Adrenal gland (tissue), 5 donors: ENCODE results near the gene LRRC15.

Experiments used
- CTCF ChIP-seq, 6 experiments: fragments of 450-650 bp in 4 of 6; fragments of 200-600 bp in 2 of 6; sonication (generic) in 1 of 6; IDR thresholded peaks; 1 replicate in 5 of 6; 2 replicates in 1 of 6; pipeline versions ENCODE4 v1.5.1 to v1.8.0; 2016 to 2021; ENCODE audit warnings: antibody characterized with exemption in 6 of 6, mild to moderate bottlenecking in 2 of 6, moderate library complexity in 1 of 6
- POLR2A ChIP-seq, 2 donors: fragments of 450-650 bp; IDR thresholded peaks; one replicate each; pipeline ENCODE4 v1.6.1; 2017; ENCODE audit warnings: antibody characterized with exemption in 2 of 2, mild to moderate bottlenecking in 2 of 2, moderate library complexity in 1 of 2
- donor health status: DM: no; HTN: no; CAD: no.

- TF ChIP-seq CTCF (IDR thresholded peaks at IDR 0.05) (no peak), POLR2A (IDR thresholded peaks at IDR 0.05) (no peak)
Observed at GRCh38 chr3:194325424-194326153, 44.0 kb downstream of the LRRC15 start.
